IPS-20b (cell line): ENCODE data around the gene TMEM203.

ENCODE experiments used
- H3K27ac ChIP-seq: one replicate; pipeline ENCODE4 v1.5.1; 2013; ENCODE audit warnings: low read length
- H3K27me3 ChIP-seq: 2 replicates; pipeline ENCODE4 v1.6.1; 2013; ENCODE audit warnings: mild to moderate bottlenecking, low read length, inconsistent platforms; ENCODE audit not compliant: insufficient read depth
- H3K36me3 ChIP-seq: 2 replicates; pipeline ENCODE4 v1.6.1; 2013; ENCODE audit warnings: low read depth, mild to moderate bottlenecking, inconsistent platforms, low read length, moderate library complexity; ENCODE audit not compliant: insufficient read depth
- H3K4me1 ChIP-seq: 2 replicates; pipeline ENCODE4 v1.6.1; 2013; ENCODE audit warnings: mild to moderate bottlenecking, control low read depth, inconsistent platforms, low read length, moderate library complexity; ENCODE audit not compliant: insufficient read depth
- H3K4me3 ChIP-seq: 2 replicates; pipeline ENCODE4 v1.5.1; 2013; ENCODE audit warnings: mild to moderate bottlenecking, low read length, inconsistent platforms
- H3K9ac ChIP-seq: 2 replicates; pipeline ENCODE4 v1.6.1; 2013; ENCODE audit warnings: low read depth, mild to moderate bottlenecking, inconsistent platforms, low read length, moderate library complexity
- H3K9me3 ChIP-seq: 2 replicates; pipeline ENCODE4 v1.6.1; 2013; ENCODE audit warnings: mild to moderate bottlenecking, low read depth, low read length, inconsistent platforms; ENCODE audit not compliant: insufficient read depth

Gene TMEM203

GRCh38 chr9:137184881-137185660, 20.4 kb downstream of the TMEM203 start:
- Histone ChIP-seq H3K36me3 (peaks cover 43% of the 10 kb centered on the region), H3K27me3 (no peaks in the 10 kb centered on the region), H3K9ac (no peak overlapping the region), H3K9me3 (no peaks in the 10 kb centered on the region), H3K4me3 (no peak overlapping the region), H3K4me1 (peaks cover 5% of the 10 kb centered on the region; the same call in 1 of the 2 replicates), H3K27ac (no peak overlapping the region)

- Histone ChIP-seq H3K27ac (no peak overlapping the region), H3K27me3 (no peaks in the 10 kb centered on the region), H3K9ac (no peak overlapping the region), H3K36me3 (peaks cover 49% of the 10 kb centered on the region), H3K9me3 (no peaks in the 10 kb centered on the region), H3K4me1 (no peaks in the 10 kb centered on the region), H3K4me3 (no peak overlapping the region)
These were observed 21.4 kb downstream of the TMEM203 start for GRCh38 chr9:137183980-137184595.

DNA sequence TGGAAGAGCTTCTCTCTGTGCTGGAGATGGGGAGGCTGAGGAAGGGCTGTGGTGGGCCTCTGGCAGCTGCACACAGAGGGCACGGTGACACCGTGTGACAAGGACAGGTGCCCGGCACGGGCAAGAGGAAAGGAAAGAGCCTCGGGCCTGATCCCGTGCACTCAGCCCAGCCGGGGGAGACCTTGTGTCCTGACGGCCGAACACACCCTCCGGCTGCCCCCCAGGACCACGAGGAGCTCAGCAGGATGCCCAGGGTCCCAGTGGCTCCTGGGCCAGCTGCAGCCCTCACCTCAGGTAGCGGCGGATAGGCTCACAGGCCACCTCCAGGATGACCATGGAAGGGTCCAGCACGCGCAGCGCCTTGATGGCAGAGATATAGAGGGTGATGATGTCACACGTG, 22.6 kb downstream of the TMEM203 start:
- Histone ChIP-seq H3K9me3 (no peaks in the 10 kb centered on the region), H3K4me3 (no peak overlapping the region), H3K4me1 (no peaks in the 10 kb centered on the region), H3K27me3 (no peaks in the 10 kb centered on the region), H3K36me3 (peaks cover 49% of the 10 kb centered on the region), H3K27ac (no peak overlapping the region), H3K9ac (no peak overlapping the region)

DNA sequence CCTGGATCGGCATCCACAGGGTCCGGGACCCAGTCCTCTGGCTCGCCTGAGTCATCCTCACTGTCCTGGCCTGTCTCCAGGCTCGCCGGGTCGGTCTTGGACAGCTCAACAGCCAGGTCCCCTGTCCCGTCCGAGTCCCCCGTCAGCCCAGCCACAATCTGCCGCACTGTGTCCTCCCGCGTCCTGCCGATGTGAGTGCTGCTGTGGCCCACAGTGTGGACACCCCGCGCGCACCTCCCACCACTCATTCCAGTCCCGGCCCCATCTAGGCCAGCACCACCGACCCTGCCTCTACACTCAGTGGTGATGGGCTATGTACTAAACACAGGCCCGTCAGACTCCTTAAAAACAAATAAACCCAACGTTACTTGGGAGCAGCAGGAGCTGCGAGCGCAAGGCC, 23.8 kb downstream of the TMEM203 start:
- H3K4me1 ChIP-seq: no peaks in the 10 kb centered on the region
- H3K27me3 ChIP-seq: no peaks in the 10 kb centered on the region
- H3K9ac ChIP-seq: no peak overlapping the region
- no peak overlapping the region for H3K27ac ChIP-seq
- H3K36me3 ChIP-seq: peaks cover 44% of the 10 kb centered on the region
- no peaks in the 10 kb centered on the region for H3K9me3 ChIP-seq
- no peak overlapping the region for H3K4me3 ChIP-seq

- Histone ChIP-seq H3K4me1 (no peaks in the 10 kb centered on the region), H3K27me3 (peaks cover 10% of the 10 kb centered on the region), H3K9ac (no peak overlapping the region), H3K27ac (no peak overlapping the region), H3K4me3 (no peak overlapping the region), H3K36me3 (peaks cover 44% of the 10 kb centered on the region), H3K9me3 (no peaks in the 10 kb centered on the region)
These were observed 25.0 kb downstream of the TMEM203 start for GRCh38 chr9:137180491-137180890.

DNA sequence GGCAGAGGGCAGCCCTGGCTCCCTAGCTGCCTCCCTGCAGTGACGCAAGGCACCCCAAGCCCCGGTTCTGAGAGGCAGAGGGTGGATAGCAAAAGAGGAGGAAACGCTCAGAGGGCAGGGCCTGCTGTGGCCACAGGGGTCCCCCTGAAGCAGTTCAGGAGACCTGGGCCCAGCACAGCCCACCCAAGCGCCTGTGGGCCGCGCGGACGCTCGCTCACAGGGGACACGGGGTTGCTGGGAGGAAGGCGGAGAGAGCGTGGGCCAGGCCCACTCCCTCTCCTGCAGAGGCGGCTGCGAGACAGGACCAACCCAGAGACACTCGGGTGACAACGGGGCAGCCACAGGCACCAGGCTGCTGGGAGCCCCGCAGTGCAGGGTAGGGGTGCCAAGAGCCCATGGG, 25.7 kb downstream of the TMEM203 start:
- Histone ChIP-seq H3K9me3 (no peaks in the 10 kb centered on the region), H3K27ac (no peak overlapping the region), H3K36me3 (peaks cover 44% of the 10 kb centered on the region), H3K4me3 (no peak overlapping the region), H3K27me3 (peaks cover 17% of the 10 kb centered on the region), H3K4me1 (no peaks in the 10 kb centered on the region), H3K9ac (no peak overlapping the region)

GRCh38 chr9:137178939-137179630, 26.4 kb downstream of the TMEM203 start:
- Histone ChIP-seq H3K9ac (no peak overlapping the region), H3K36me3 (peaks cover 40% of the 10 kb centered on the region), H3K27me3 (peaks cover 22% of the 10 kb centered on the region), H3K9me3 (no peaks in the 10 kb centered on the region), H3K4me1 (no peaks in the 10 kb centered on the region), H3K4me3 (no peak overlapping the region), H3K27ac (no peak overlapping the region)

GRCh38 chr9:137178201-137178938, 27.1 kb downstream of the TMEM203 start:
- no peak overlapping the region for H3K9ac ChIP-seq
- no peak overlapping the region for H3K4me3 ChIP-seq
- no peaks in the 10 kb centered on the region for H3K4me1 ChIP-seq
- peaks cover 30% of the 10 kb centered on the region for H3K27me3 ChIP-seq
- no peak overlapping the region for H3K27ac ChIP-seq
- H3K9me3 ChIP-seq: no peaks in the 10 kb centered on the region
- H3K36me3 ChIP-seq: peaks cover 33% of the 10 kb centered on the region

GRCh38 chr9:137176302-137177182, 28.9 kb downstream of the TMEM203 start:
- H3K9me3 ChIP-seq: no peaks in the 10 kb centered on the region
- no peak overlapping the region for H3K4me3 ChIP-seq
- H3K4me1 ChIP-seq: no peaks in the 10 kb centered on the region
- peaks cover 48% of the 10 kb centered on the region for H3K27me3 ChIP-seq
- no peak overlapping the region for H3K9ac ChIP-seq
- H3K36me3 ChIP-seq: peaks cover 19% of the 10 kb centered on the region
- no peak overlapping the region for H3K27ac ChIP-seq

- H3K36me3 ChIP-seq: peaks cover 9% of the 10 kb centered on the region
- H3K4me1 ChIP-seq: no peaks in the 10 kb centered on the region
- H3K9ac ChIP-seq: no peak overlapping the region
- no peaks in the 10 kb centered on the region for H3K9me3 ChIP-seq
- H3K4me3 ChIP-seq: no peak overlapping the region
- no peak overlapping the region for H3K27ac ChIP-seq
- H3K27me3 ChIP-seq: peaks cover 59% of the 10 kb centered on the region
These were observed 30.0 kb downstream of the TMEM203 start for GRCh38 chr9:137175345-137175961.
